IPS DF 6.9 (cell line): ENCODE results near the gene AJM1.
"Not testable (repeated sequence)": the region's sequence is repeated elsewhere in the genome, so short reads cannot be mapped to it uniquely, and the experiment has no call there.

Source experiments
- DNase-seq: peaks from one replicate; pipeline ENCODE4 v3.0.0-alpha.2; 2013; ENCODE audit warnings: low read depth, low spot score
- H3K27ac ChIP-seq: one replicate; pipeline ENCODE4 v1.5.1; 2013; ENCODE audit warnings: low read length, control low read depth
- H3K27me3 ChIP-seq: 2 replicates; pipeline ENCODE4 v1.6.1; 2013; ENCODE audit warnings: mild to moderate bottlenecking, low read length; ENCODE audit not compliant: control insufficient read depth, insufficient read depth
- H3K36me3 ChIP-seq: 2 replicates; pipeline ENCODE4 v1.6.1; 2013; ENCODE audit warnings: low read length; ENCODE audit not compliant: control insufficient read depth, insufficient read depth
- H3K4me1 ChIP-seq: 2 replicates; pipeline ENCODE4 v1.6.1; 2013; ENCODE audit warnings: low read length; ENCODE audit not compliant: control insufficient read depth, insufficient read depth
- H3K4me3 ChIP-seq: 2 replicates; pipeline ENCODE4 v1.5.1; 2013; ENCODE audit warnings: mild to moderate bottlenecking, low read length
- H3K9me3 ChIP-seq: 2 replicates; pipeline ENCODE4 v1.6.1; 2013; ENCODE audit warnings: low read length, inconsistent platforms; ENCODE audit not compliant: control insufficient read depth, insufficient read depth
- WGBS: extraction: QIAGEN DNeasy Blood & Tissue Kit; methylation state at CpG from one replicate; pipeline ENCODE4 v1.1.7; 2013; ENCODE audit warnings: mixed read lengths, missing lambda C conversion rate; ENCODE audit not compliant: insufficient read length, insufficient coverage; 5-methylcytosine and 5-hydroxymethylcytosine counted together

Gene AJM1

DNA sequence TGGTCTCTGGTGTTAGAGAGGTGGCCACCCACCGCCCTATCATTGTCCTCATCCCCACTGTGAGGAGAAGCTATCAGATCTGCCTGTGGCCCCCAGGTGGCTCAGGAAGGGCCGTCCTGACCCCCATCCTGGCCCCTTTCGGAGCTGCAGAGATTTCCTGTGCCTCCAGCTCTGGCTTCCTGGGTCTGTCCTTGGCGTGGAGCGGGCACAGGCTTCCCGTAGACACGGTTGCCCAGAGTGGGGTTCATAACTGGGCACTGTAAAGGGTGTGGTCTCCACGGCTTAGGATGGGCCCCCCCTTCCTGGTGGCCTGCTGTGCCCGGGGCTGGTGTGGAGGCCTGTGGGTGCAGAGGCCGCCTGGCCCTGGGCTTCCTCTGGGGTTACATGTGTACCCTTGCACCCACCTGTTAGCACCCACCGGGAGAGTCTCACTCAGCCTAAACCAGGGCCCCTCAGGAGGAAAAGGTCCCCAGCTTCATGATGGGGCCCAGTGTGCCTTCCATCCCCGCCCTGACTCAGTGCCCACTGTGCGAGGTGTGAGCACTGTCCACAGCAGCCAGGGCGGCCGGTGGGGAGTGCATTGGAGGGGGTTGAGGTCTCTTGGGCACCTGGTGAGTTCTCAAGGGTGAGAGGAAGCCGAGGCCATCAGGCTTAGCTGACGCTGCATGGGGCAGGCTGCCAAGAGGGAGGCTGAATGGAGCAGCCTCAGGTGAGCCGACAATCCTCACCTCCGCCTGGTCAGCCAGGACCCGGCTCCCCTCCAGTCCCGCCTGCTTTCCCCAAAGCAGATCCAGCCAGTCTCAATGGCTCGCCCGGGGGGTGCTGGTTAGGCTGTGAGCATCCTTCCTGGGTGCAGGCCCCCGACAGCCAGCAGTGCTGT lies 15.3 kb upstream of the AJM1 start:
- WGBS: no CpG with 5 or more reads among the region's 24 CpGs
- Histone ChIP-seq H3K9me3 (no peaks in the 10 kb centered on the region), H3K27me3 (no peaks in the 10 kb centered on the region), H3K4me3 (no peak overlapping the region), H3K27ac (no peak overlapping the region), H3K4me1 (no peaks in the 10 kb centered on the region; the same call in none of the 2 replicates), H3K36me3 (peaks cover 61% of the 10 kb centered on the region)
- DNase-seq: no peak

DNA sequence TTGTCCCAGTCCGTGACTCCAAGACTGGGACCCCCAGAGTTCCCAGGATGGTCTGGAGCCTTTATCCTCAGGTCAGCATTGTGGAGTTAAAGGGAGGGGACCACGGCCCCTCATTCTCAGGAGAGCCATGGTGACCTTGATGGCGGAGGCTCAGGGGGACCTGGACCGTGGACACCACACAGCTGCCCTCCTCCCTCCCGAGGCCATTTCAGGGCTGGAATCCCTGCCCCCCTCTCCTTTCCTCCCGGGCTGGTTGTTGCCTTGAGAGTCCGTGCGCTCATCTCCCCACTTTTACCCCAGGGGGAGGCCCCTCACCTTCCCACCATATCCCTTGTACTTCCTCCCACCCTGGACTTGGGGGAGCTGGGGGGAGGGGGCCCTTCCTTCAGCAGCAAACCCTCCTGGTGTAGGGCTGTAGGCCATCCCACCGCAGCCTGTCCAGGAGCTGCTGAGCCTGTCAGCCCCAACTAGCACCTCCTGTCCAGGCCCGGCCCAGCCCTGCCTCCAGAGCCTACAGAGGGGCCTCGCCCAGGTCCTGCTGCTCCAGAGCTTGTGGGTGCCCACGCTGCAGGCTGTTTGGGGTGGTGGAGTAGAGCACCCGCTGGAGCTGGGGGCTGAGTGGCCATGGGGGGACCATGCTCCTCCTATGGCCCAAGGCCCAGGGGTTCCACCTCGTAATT lies 14.3 kb upstream of the AJM1 start:
- no peak overlapping the region for H3K27ac ChIP-seq
- H3K9me3 ChIP-seq: no peaks in the 10 kb centered on the region
- H3K27me3 ChIP-seq: no peaks in the 10 kb centered on the region
- no peak for DNase-seq
- no peak overlapping the region for H3K4me3 ChIP-seq
- no peaks in the 10 kb centered on the region; the same call in 1 of the 2 replicates for H3K4me1 ChIP-seq
- H3K36me3 ChIP-seq: peaks cover 65% of the 10 kb centered on the region
- no CpG with 5 or more reads among the region's 14 CpGs for WGBS

- WGBS: no CpG with 5 or more reads among the region's 31 CpGs
Measured at GRCh38 chr9:136828474-136829140, 13.7 kb upstream of the AJM1 start.

DNA sequence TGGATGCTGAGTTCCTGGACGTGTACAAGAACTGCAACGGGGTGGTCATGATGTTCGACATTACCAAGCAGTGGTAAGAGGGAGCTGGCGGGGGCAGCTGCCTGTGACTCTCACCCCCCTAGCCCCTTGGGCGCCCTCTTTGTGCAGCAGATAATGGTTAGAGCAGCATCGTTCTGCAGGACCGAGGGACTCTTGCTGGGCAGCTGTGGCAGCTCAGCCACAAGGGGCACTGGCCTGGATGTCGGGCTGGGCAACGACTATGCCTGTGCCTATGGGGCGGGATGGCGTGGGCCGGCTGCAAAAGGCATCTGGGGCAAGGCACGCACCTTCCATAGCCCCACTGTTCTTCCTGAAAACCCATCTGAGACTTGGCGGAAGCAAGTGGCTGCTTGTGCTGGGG lies 12.9 kb upstream of the AJM1 start:
- WGBS: no CpG with 5 or more reads among the region's 14 CpGs
- H3K27me3 ChIP-seq: no peaks in the 10 kb centered on the region
- no peaks in the 10 kb centered on the region for H3K9me3 ChIP-seq
- no peak overlapping the region for H3K27ac ChIP-seq
- no peaks in the 10 kb centered on the region for H3K4me1 ChIP-seq
- DNase-seq: no peak
- H3K4me3 ChIP-seq: no peak overlapping the region
- peaks cover 60% of the 10 kb centered on the region for H3K36me3 ChIP-seq

More at GRCh38 chr9:136828474-136829140, 13.7 kb upstream of the AJM1 start:
- Histone ChIP-seq H3K4me3 (no peak overlapping the region), H3K36me3 (peaks cover 62% of the 10 kb centered on the region), H3K27me3 (no peaks in the 10 kb centered on the region), H3K4me1 (no peaks in the 10 kb centered on the region), H3K27ac (no peak overlapping the region), H3K9me3 (no peaks in the 10 kb centered on the region)
- no peak for DNase-seq

DNA sequence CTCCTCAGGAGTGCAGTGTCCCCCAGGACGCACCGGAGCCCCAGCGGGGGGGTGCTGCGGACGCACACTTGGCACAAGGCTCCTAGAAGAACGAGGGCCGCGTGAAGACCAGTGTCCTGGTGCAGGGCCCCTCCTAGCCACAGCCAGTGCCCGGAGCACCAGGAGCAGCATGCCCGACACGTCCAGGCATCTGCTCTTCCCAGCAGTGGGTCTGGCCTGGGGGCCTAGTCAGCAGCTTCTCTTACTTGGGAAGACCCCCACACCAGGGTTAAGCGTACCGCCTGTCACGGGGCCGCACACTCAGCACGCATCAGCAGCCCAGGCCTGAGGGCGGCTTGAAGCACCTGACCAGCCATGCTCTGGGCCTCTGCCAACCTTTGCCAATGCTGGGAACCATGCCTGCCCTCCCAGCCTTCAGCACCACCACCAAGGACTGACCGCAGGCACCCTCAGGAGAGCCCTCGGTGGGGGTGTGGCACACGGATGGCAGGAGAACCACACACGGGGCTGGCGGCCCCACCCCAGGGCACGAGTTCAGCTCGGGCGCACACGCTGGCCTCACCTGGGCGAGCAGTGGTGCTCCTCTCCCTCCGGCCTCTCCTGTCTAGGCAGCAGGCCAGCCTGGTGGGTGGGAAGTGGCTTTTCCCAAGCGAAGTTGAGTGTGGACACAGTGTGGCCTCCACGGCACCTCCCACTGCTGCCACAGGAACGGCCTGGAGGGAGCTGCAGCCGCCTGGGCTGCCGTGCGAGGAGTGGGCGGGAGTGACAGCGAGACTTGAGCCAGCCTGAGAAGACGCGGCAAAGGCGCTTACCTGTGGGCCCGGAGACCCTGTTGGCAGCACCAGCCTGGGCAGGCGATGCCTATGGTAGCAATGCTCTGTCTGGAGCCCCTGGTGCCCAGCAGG lies 12.0 kb upstream of the AJM1 start:
- Histone ChIP-seq H3K9me3 (no peaks in the 10 kb centered on the region), H3K4me1 (no peaks in the 10 kb centered on the region), H3K27me3 (no peaks in the 10 kb centered on the region), H3K36me3 (peaks cover 55% of the 10 kb centered on the region), H3K27ac (no peak overlapping the region), H3K4me3 (no peak overlapping the region)
- WGBS: no CpG with 5 or more reads among the region's 41 CpGs
- DNase-seq: no peak

GRCh38 chr9:136831002-136831719 lies 11.1 kb upstream of the AJM1 start:
- peaks cover 49% of the 10 kb centered on the region for H3K36me3 ChIP-seq

DNA sequence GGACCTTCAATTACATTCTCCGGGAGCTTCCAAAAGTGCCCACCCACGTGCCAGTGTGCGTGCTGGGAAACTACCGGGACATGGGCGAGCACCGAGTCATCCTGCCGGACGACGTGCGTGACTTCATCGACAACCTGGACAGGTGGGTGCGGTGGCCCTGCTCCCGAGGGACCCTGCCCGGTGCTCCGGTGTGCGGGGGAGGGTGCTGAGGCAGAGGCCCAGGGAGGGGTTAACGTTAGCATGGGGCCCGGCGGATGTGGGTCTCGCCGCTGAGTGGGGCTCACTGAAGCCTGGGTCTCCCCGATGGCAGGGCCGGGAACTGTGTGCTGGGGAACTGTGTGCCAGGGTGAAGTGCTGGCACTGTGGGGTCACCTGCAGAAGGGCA lies 10.6 kb upstream of the AJM1 start:
- Histone ChIP-seq H3K4me1 (no peaks in the 10 kb centered on the region), H3K4me3 (no peak overlapping the region), H3K27ac (no peak overlapping the region), H3K9me3 (no peaks in the 10 kb centered on the region), H3K27me3 (no peaks in the 10 kb centered on the region), H3K36me3 (peaks cover 46% of the 10 kb centered on the region)
- no CpG with 5 or more reads among the region's 23 CpGs for WGBS
- DNase-seq: no peak

More at GRCh38 chr9:136831002-136831719, 11.1 kb upstream of the AJM1 start:
- no peak overlapping the region for H3K27ac ChIP-seq
- H3K4me3 ChIP-seq: no peak overlapping the region
- no peaks in the 10 kb centered on the region for H3K9me3 ChIP-seq
- H3K27me3 ChIP-seq: no peaks in the 10 kb centered on the region
- no CpG with 5 or more reads among the region's 30 CpGs for WGBS
- DNase-seq: no peak
- H3K4me1 ChIP-seq: no peaks in the 10 kb centered on the region

- Histone ChIP-seq H3K4me3 (no peak overlapping the region), H3K27ac (no peak overlapping the region), H3K9me3 (no peaks in the 10 kb centered on the region), H3K36me3 (peaks cover 39% of the 10 kb centered on the region), H3K4me1 (no peaks in the 10 kb centered on the region), H3K27me3 (no peaks in the 10 kb centered on the region)
- WGBS: no CpG with 5 or more reads among the region's 9 CpGs
- DNase-seq: no peak
Measured at GRCh38 chr9:136832581-136832980, 9.7 kb upstream of the AJM1 start.

GRCh38 chr9:136833381-136834048 lies 8.8 kb upstream of the AJM1 start:
- not testable (repeated sequence) for H3K27me3 ChIP-seq, H3K4me3 ChIP-seq, H3K27ac ChIP-seq, DNase-seq, H3K9me3 ChIP-seq, H3K4me1 ChIP-seq
- no CpG with 5 or more reads among the region's 16 CpGs for WGBS
- peaks cover 34% of the 10 kb centered on the region for H3K36me3 ChIP-seq
